ENCODE results near the gene ZNF335.
"Not testable (repeated sequence)": the region's sequence is repeated elsewhere in the genome, so short reads cannot be mapped to it uniquely, and the experiment has no call there.

The ZNF335 gene

DNA sequence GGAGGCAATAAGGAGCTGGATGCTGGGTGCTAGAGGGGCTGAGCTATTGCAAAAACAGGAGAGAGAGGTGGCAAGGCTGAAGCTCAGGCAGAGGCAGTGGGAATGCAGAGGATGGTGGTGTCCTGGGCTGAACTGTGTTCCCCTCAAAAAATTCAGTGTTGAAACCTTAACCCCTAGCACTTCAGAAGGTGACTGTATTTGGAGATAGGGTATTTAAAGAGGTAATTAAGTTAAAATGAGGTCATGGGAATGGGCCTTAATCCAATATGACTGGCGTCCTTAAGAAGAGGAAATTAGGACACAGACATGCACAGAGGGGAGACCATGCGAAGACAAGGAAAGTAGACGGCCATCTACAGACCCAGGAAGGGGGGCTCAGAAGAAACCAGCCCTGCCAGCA is 25.2 kb upstream of the ZNF335 start:
- no peak for TF ChIP-seq GABPA (IDR thresholded peaks at IDR 0.05; ENCODE audit: low read depth)
- no peak for TF ChIP-seq SPI1 (IDR thresholded peaks at IDR 0.05; ENCODE audit: borderline replicate concordance, low read depth)
- TF ChIP-seq, protein P1, sequence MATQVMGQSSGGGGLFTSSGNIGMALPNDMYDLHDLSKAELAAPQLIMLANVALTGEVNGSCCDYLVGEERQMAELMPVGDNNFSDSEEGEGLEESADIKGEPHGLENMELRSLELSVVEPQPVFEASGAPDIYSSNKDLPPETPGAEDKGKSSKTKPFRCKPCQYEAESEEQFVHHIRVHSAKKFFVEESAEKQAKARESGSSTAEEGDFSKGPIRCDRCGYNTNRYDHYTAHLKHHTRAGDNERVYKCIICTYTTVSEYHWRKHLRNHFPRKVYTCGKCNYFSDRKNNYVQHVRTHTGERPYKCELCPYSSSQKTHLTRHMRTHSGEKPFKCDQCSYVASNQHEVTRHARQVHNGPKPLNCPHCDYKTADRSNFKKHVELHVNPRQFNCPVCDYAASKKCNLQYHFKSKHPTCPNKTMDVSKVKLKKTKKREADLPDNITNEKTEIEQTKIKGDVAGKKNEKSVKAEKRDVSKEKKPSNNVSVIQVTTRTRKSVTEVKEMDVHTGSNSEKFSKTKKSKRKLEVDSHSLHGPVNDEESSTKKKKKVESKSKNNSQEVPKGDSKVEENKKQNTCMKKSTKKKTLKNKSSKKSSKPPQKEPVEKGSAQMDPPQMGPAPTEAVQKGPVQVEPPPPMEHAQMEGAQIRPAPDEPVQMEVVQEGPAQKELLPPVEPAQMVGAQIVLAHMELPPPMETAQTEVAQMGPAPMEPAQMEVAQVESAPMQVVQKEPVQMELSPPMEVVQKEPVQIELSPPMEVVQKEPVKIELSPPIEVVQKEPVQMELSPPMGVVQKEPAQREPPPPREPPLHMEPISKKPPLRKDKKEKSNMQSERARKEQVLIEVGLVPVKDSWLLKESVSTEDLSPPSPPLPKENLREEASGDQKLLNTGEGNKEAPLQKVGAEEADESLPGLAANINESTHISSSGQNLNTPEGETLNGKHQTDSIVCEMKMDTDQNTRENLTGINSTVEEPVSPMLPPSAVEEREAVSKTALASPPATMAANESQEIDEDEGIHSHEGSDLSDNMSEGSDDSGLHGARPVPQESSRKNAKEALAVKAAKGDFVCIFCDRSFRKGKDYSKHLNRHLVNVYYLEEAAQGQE (IDR thresholded peaks at IDR 0.05; ENCODE audit: insufficient replicate concordance, low read depth) = no peak
- TF ChIP-seq POLR2AphosphoS5 (IDR thresholded peaks at IDR 0.05; ENCODE audit: low read depth) = no peak
- TF ChIP-seq, protein P2, sequence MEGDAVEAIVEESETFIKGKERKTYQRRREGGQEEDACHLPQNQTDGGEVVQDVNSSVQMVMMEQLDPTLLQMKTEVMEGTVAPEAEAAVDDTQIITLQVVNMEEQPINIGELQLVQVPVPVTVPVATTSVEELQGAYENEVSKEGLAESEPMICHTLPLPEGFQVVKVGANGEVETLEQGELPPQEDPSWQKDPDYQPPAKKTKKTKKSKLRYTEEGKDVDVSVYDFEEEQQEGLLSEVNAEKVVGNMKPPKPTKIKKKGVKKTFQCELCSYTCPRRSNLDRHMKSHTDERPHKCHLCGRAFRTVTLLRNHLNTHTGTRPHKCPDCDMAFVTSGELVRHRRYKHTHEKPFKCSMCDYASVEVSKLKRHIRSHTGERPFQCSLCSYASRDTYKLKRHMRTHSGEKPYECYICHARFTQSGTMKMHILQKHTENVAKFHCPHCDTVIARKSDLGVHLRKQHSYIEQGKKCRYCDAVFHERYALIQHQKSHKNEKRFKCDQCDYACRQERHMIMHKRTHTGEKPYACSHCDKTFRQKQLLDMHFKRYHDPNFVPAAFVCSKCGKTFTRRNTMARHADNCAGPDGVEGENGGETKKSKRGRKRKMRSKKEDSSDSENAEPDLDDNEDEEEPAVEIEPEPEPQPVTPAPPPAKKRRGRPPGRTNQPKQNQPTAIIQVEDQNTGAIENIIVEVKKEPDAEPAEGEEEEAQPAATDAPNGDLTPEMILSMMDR (IDR thresholded peaks at IDR 0.05; ENCODE audit: insufficient read depth, low read length) = no peak
- Histone ChIP-seq H3K27me3 (ENCODE audit: insufficient read depth, poor library complexity, severe bottlenecking) (peaks cover 2% of the 10 kb centered on the region), H3K27ac (replicated peaks) (no peak overlapping the region), H3K4me3 (replicated peaks; ENCODE audit: insufficient read depth, low read length) (no peak overlapping the region)
- no peak for DNase-seq (ENCODE audit: low read depth in 1 of 2, low spot score in 1 of 2)

DNA sequence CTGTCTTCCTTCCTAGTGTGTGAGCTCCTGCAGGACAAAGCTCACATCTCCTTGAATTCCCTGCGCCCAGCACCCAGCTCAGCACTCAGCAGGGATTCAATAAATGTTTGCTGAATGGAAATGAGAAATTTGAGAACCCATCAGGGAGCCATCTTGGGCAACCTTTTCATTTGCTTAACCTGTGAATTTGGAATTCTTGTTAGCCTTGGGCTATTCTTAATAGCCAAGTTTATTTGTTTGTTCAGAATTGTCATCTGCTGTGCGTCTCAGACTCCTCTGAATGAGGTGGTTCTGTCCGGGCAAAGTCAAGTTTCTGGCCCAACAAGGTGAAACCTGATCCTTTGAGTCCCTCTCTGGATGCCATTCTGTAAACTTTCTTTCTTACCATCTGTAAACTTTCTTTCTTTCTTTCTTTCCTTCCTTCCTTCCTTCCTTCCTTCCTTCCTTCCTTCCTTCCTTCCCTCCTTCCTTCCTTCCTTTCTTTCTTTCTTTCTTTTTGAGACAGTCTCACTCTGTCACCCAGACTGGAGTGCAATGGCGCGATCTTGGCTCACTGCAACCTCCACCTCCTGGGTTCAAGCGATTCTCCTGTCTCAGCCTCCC is 23.6 kb upstream of the ZNF335 start:
- not testable (repeated sequence) for H3K27me3 ChIP-seq (ENCODE audit: insufficient read depth, poor library complexity, severe bottlenecking); DNase-seq (ENCODE audit: low read depth in 1 of 2, low spot score in 1 of 2); H3K4me3 ChIP-seq (replicated peaks; ENCODE audit: insufficient read depth, low read length); H3K27ac ChIP-seq (replicated peaks)

DNA sequence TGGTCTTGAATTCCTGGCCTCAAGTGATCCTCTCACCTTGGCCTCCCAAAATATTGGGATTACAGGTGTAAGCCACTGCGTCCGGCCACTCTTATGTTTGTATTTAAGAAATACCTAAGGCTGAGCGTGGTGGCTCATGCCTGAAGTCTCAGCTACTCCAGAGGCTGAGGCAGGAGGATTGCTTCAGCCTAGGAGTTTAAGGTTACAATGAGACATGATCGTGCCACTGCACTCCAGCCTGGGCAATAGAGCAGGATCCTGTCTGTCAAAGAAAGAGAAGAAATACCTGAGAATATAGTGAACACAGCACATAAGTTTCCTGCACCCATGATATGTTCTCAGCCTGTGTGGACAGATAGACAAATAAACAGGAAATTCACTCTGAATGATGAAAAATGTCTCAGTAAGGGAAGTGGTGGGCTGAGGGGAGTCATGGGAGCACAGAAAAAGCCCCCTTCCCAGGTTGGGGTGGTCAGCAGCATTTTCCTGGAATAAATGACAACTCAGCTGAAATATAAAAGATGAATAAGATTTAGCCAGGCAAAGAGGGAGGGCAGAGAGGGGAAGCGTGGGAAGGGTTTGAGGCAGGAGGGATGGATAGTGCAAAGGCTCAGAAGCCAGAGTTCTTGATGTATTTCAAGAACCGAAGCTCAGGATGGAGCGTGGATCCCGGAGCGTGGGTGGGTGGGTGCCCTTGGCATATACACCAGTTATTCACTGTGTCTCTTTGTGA is 22.9 kb upstream of the ZNF335 start:
- no peak overlapping the region for H3K27ac ChIP-seq (replicated peaks)
- H3K27me3 ChIP-seq (ENCODE audit: insufficient read depth, poor library complexity, severe bottlenecking) = peaks cover 1% of the 10 kb centered on the region
- TF ChIP-seq SPI1 (IDR thresholded peaks at IDR 0.05; ENCODE audit: borderline replicate concordance, low read depth) = no peak
- TF ChIP-seq, protein P2 (IDR thresholded peaks at IDR 0.05; ENCODE audit: insufficient read depth, low read length) = no peak
- TF ChIP-seq GABPA (IDR thresholded peaks at IDR 0.05; ENCODE audit: low read depth) = no peak
- TF ChIP-seq, protein P1 (IDR thresholded peaks at IDR 0.05; ENCODE audit: insufficient replicate concordance, low read depth) = no peak
- TF ChIP-seq POLR2AphosphoS5 (IDR thresholded peaks at IDR 0.05; ENCODE audit: low read depth) = no peak
- no peak overlapping the region for H3K4me3 ChIP-seq (replicated peaks; ENCODE audit: insufficient read depth, low read length)
- DNase-seq (ENCODE audit: low read depth in 1 of 2, low spot score in 1 of 2) = no peak

DNA sequence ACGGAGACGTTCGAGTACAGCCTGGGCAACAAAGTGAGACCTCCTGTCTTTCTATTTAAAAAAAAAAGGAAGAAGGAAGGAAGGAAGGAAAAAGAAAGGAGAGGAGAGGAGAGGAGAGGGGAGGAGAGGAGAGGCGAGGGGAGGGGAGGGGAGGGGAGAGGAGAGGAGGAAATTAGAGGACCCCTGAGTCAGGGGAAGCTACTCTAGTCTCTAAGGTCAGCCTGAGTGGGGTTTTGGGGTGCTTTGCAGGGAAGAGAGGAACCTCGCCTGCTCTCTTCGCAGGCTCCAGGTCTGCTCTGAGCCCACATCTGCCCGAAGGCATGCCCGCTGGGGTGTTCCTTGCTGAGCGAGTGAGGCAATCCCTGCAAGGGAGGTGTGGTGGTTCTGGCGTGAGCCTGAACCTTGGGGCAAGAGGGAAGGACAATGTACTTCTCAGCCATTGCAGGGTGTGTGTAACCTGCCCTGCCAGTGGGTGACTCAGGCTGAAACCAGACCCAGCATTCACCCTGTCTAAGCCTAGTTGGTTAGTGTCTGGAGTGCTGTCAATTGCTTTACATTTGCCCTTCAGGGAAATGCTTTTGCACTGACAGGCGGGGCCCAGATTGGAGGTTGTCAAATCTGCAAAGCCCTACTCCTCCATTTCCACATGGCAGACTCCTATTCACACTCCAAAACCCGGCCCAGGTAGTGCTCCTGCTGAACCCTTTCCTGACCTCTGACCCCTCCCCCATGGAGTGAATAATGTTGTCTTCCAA is 21.4 kb upstream of the ZNF335 start:
- Histone ChIP-seq H3K27me3 (ENCODE audit: insufficient read depth, poor library complexity, severe bottlenecking) (peaks cover 3% of the 10 kb centered on the region), H3K4me3 (replicated peaks; ENCODE audit: insufficient read depth, low read length) (no peak overlapping the region), H3K27ac (replicated peaks) (peak overlapping the region; percentile 11; the same call in 1 of the 2 replicates)
- peak; percentile 74 to 93 for DNase-seq (ENCODE audit: low read depth in 1 of 2, low spot score in 1 of 2)
- no peak for TF ChIP-seq GABPA (IDR thresholded peaks at IDR 0.05; ENCODE audit: low read depth)
- TF ChIP-seq, protein P2 (IDR thresholded peaks at IDR 0.05; ENCODE audit: insufficient read depth, low read length) = no peak
- TF ChIP-seq POLR2AphosphoS5 (IDR thresholded peaks at IDR 0.05; ENCODE audit: low read depth) = peak; percentile 33; the same call in 1 of the 2 replicates
- no peak for TF ChIP-seq SPI1 (IDR thresholded peaks at IDR 0.05; ENCODE audit: borderline replicate concordance, low read depth)
- TF ChIP-seq, protein P1 (IDR thresholded peaks at IDR 0.05; ENCODE audit: insufficient replicate concordance, low read depth) = no peak
